ENCODE data around the gene PRKRA. TPM values are rescaled to one million over a fixed set of nuclear protein-coding genes. Genes with fewer than 3 reads are reported as not detected.

The PRKRA gene
- total RNA-seq, 1 donor from 2014 or later, result 70.3 TPM

GRCh38 chr2:178392215-178392614, 58.8 kb downstream of the PRKRA start:
- DNase-seq (ENCODE audit: low spot score in 2 of 2, unreplicated experiment in 2 of 2), result no peak
- Mint-ChIP-seq H3K27me3 (ENCODE audit: low read depth) (no peaks in the 10 kb centered on the region), H3K4me1 (peaks cover 3% of the 10 kb centered on the region), H3K27ac (no peak overlapping the region), H3K9me3 (no peaks in the 10 kb centered on the region), H3K36me3 (no peaks in the 10 kb centered on the region), H3K4me3 (no peak overlapping the region)
- TF ChIP-seq, protein P1, sequence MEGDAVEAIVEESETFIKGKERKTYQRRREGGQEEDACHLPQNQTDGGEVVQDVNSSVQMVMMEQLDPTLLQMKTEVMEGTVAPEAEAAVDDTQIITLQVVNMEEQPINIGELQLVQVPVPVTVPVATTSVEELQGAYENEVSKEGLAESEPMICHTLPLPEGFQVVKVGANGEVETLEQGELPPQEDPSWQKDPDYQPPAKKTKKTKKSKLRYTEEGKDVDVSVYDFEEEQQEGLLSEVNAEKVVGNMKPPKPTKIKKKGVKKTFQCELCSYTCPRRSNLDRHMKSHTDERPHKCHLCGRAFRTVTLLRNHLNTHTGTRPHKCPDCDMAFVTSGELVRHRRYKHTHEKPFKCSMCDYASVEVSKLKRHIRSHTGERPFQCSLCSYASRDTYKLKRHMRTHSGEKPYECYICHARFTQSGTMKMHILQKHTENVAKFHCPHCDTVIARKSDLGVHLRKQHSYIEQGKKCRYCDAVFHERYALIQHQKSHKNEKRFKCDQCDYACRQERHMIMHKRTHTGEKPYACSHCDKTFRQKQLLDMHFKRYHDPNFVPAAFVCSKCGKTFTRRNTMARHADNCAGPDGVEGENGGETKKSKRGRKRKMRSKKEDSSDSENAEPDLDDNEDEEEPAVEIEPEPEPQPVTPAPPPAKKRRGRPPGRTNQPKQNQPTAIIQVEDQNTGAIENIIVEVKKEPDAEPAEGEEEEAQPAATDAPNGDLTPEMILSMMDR (IDR thresholded peaks at IDR 0.05; ENCODE audit: unreplicated experiment), result no peak

GRCh38 chr2:178391701-178392100, 59.3 kb downstream of the PRKRA start:
- TF ChIP-seq, protein P1 (IDR thresholded peaks at IDR 0.05; ENCODE audit: unreplicated experiment), result no peak
- Mint-ChIP-seq H3K9me3 (no peaks in the 10 kb centered on the region), H3K27me3 (ENCODE audit: low read depth) (no peaks in the 10 kb centered on the region), H3K4me3 (no peak overlapping the region), H3K4me1 (peaks cover 3% of the 10 kb centered on the region), H3K36me3 (no peaks in the 10 kb centered on the region), H3K27ac (no peak overlapping the region)
- DNase-seq (ENCODE audit: low spot score in 2 of 2, unreplicated experiment in 2 of 2), result no peak

DNA sequence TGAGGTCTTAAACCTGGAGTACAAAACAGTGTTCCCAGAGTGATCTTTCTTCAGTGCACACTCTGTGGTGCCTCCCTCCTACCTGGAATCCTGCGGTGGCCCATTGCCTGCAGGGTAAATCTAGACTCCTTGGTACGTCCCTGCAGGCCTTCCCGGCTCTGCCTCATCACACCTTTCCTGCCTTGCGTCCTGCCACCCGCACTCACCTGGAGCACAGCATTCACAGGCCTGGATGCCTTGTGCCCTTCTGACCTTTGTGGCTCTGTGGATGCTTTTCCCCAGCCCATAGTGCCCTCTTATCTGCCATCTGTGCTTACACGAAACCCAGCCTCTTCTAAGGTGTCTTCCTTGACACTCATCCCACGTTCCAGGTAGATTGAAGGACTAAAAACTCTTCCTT, 62.7 kb downstream of the PRKRA start:
- H3K4me3 Mint-ChIP-seq, result no peak overlapping the region
- no peaks in the 10 kb centered on the region for H3K9me3 Mint-ChIP-seq
- no peak overlapping the region for H3K27ac Mint-ChIP-seq
- no peaks in the 10 kb centered on the region for H3K36me3 Mint-ChIP-seq
- TF ChIP-seq, protein P1 (IDR thresholded peaks at IDR 0.05; ENCODE audit: unreplicated experiment), result no peak
- DNase-seq (ENCODE audit: low spot score in 2 of 2, unreplicated experiment in 2 of 2), result no peak
- H3K27me3 Mint-ChIP-seq (ENCODE audit: low read depth), result no peaks in the 10 kb centered on the region
- peaks cover 3% of the 10 kb centered on the region for H3K4me1 Mint-ChIP-seq

DNA sequence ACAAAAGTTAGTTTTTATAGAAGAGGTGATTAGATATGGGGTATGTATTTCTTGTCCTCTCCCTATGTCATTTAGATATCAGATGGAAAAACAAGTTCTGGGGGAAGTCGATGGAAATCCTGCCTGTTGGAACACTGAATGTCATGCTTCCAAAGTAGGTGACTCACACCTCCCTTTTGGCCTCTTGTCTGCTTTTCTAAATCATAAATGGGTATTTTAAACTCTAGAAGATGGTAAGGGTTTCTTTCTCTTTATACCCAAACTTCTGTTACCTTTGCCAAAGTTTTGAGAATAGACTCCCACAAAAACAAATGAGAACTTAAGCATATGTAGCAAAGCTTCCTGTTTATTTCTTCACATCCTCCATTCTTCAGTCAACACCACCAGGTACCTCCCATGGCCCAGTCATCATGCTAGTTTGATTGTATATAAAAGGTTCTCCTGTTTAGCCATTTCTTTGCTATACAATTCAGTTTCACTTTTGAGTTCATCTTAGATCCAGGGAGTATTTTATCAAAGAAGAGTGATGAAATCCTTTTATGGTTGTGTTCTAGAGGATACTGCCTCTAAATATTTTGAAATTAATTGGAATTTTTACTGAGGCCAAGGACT, 63.9 kb downstream of the PRKRA start:
- Mint-ChIP-seq H3K27me3 (ENCODE audit: low read depth) (no peaks in the 10 kb centered on the region), H3K4me1 (no peaks in the 10 kb centered on the region), H3K27ac (no peak overlapping the region), H3K4me3 (no peak overlapping the region), H3K9me3 (no peaks in the 10 kb centered on the region), H3K36me3 (no peaks in the 10 kb centered on the region)
- DNase-seq (ENCODE audit: low spot score in 2 of 2, unreplicated experiment in 2 of 2), result no peak
- TF ChIP-seq, protein P1 (IDR thresholded peaks at IDR 0.05; ENCODE audit: unreplicated experiment), result no peak

GRCh38 chr2:178385595-178386148, 65.3 kb downstream of the PRKRA start:
- H3K27me3 Mint-ChIP-seq (ENCODE audit: low read depth), result no peaks in the 10 kb centered on the region
- H3K36me3 Mint-ChIP-seq, result no peaks in the 10 kb centered on the region
- H3K4me3 Mint-ChIP-seq, result no peak overlapping the region
- TF ChIP-seq, protein P1 (IDR thresholded peaks at IDR 0.05; ENCODE audit: unreplicated experiment), result no peak
- no peak overlapping the region for H3K27ac Mint-ChIP-seq
- DNase-seq (ENCODE audit: low spot score in 2 of 2, unreplicated experiment in 2 of 2), result no peak
- H3K9me3 Mint-ChIP-seq, result no peaks in the 10 kb centered on the region
- H3K4me1 Mint-ChIP-seq, result no peaks in the 10 kb centered on the region
